HCT116 (cell line): ENCODE measurements around the gene TIMM50.

ENCODE experiments used
- CEBPB ChIP-seq: IDR thresholded peaks from 2 replicates; pipeline ENCODE4 v1.6.1; 2012; ENCODE audit warnings: low read depth
- CTCF ChIP-seq, 3 experiments: fragments of 200-600 bp in 1 of 3; sonication (generic) in 1 of 3; IDR thresholded peaks in 2 of 3; conservative IDR thresholded peaks in 1 of 3; 2 replicates each; pipeline ENCODE4 v1.5.1; 2012 to 2017; ENCODE audit warnings: low read depth in 2 of 3, low read length in 2 of 3, antibody characterized with exemption in 1 of 3, borderline replicate concordance in 1 of 3, control low read depth in 1 of 3, mild to moderate bottlenecking in 1 of 3, mixed read lengths in 1 of 3, mixed run types in 1 of 3, moderate library complexity in 1 of 3; ENCODE audit not compliant: insufficient read depth in 1 of 3
- EZH2phosphoT487 ChIP-seq: fragments of 200-600 bp; IDR thresholded peaks from 2 replicates; pipeline ENCODE4 v1.6.1; 2018; ENCODE audit warnings: antibody characterized with exemption, borderline replicate concordance
- FOSL1 ChIP-seq: IDR thresholded peaks from 2 replicates; pipeline ENCODE4 v1.6.1; 2012; ENCODE audit warnings: low read depth
- POLR2A ChIP-seq: IDR thresholded peaks from 2 replicates; pipeline ENCODE4 v1.7.0; 2011; ENCODE audit warnings: borderline replicate concordance; ENCODE audit not compliant: insufficient read depth, insufficient read length; ENCODE audit errors: extremely low read depth
- POLR2AphosphoS5 ChIP-seq: IDR thresholded peaks from 2 replicates; pipeline ENCODE4 v1.6.1; 2011; ENCODE audit warnings: mild to moderate bottlenecking, low read depth, low read length, moderate library complexity
- YY1 ChIP-seq: IDR thresholded peaks from 2 replicates; pipeline ENCODE4 v1.6.1; 2011; ENCODE audit warnings: low read length, low read depth, moderate library complexity, mild to moderate bottlenecking; ENCODE audit not compliant: insufficient replicate concordance; ENCODE audit errors: extremely low read depth
- TF ChIP-seq, protein P1 (sequence below): IDR thresholded peaks from 2 replicates; pipeline ENCODE4 v1.6.1; 2012; ENCODE audit warnings: low read depth
- TF ChIP-seq, protein P2 (sequence below): IDR thresholded peaks from 2 replicates; pipeline ENCODE4 v1.6.1; 2012
- TF ChIP-seq, protein P3 (sequence below): IDR thresholded peaks from 2 replicates; pipeline ENCODE4 v1.6.1; 2011; ENCODE audit warnings: mild to moderate bottlenecking, low read length, moderate library complexity; ENCODE audit not compliant: insufficient replicate concordance; ENCODE audit errors: extremely low read depth

DNA sequence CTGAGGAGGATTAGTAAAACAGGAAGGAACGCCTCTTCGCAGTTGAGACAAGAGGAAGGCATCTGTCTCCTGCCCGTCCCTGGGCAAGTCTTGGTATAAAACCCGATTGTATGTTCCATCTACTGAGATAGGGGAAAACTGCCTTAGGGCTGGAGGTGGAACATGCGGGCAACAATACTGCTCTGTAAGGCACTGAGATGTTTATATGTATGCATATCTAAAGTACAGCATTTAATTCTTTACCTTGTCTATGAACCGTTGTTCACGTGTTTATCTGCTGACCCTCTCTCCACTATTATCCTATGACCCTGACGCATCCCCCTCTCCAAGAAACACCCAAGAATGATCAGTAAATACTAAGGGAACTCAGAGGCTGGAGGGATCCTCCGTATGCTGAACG is 722 bp upstream of the TIMM50 start:
- TF ChIP-seq, protein P1, sequence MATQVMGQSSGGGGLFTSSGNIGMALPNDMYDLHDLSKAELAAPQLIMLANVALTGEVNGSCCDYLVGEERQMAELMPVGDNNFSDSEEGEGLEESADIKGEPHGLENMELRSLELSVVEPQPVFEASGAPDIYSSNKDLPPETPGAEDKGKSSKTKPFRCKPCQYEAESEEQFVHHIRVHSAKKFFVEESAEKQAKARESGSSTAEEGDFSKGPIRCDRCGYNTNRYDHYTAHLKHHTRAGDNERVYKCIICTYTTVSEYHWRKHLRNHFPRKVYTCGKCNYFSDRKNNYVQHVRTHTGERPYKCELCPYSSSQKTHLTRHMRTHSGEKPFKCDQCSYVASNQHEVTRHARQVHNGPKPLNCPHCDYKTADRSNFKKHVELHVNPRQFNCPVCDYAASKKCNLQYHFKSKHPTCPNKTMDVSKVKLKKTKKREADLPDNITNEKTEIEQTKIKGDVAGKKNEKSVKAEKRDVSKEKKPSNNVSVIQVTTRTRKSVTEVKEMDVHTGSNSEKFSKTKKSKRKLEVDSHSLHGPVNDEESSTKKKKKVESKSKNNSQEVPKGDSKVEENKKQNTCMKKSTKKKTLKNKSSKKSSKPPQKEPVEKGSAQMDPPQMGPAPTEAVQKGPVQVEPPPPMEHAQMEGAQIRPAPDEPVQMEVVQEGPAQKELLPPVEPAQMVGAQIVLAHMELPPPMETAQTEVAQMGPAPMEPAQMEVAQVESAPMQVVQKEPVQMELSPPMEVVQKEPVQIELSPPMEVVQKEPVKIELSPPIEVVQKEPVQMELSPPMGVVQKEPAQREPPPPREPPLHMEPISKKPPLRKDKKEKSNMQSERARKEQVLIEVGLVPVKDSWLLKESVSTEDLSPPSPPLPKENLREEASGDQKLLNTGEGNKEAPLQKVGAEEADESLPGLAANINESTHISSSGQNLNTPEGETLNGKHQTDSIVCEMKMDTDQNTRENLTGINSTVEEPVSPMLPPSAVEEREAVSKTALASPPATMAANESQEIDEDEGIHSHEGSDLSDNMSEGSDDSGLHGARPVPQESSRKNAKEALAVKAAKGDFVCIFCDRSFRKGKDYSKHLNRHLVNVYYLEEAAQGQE, result no peak
- TF ChIP-seq POLR2A, result no peak
- TF ChIP-seq CTCF (IDR thresholded peaks at IDR 0.05 in 2 of 3, conservative IDR thresholded peaks at IDR 0.05 in 1 of 3; ENCODE audit: borderline replicate concordance in 1 of 3, insufficient read depth in 1 of 3, low read depth in 2 of 3, low read length in 2 of 3), result no peak
- no peak for TF ChIP-seq CEBPB
- no peak for TF ChIP-seq FOSL1
- no peak for TF ChIP-seq EZH2phosphoT487
- TF ChIP-seq POLR2AphosphoS5, result no peak
- no peak for TF ChIP-seq YY1
- TF ChIP-seq, protein P2, sequence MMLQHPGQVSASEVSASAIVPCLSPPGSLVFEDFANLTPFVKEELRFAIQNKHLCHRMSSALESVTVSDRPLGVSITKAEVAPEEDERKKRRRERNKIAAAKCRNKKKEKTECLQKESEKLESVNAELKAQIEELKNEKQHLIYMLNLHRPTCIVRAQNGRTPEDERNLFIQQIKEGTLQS, result no peak
- TF ChIP-seq, protein P3, sequence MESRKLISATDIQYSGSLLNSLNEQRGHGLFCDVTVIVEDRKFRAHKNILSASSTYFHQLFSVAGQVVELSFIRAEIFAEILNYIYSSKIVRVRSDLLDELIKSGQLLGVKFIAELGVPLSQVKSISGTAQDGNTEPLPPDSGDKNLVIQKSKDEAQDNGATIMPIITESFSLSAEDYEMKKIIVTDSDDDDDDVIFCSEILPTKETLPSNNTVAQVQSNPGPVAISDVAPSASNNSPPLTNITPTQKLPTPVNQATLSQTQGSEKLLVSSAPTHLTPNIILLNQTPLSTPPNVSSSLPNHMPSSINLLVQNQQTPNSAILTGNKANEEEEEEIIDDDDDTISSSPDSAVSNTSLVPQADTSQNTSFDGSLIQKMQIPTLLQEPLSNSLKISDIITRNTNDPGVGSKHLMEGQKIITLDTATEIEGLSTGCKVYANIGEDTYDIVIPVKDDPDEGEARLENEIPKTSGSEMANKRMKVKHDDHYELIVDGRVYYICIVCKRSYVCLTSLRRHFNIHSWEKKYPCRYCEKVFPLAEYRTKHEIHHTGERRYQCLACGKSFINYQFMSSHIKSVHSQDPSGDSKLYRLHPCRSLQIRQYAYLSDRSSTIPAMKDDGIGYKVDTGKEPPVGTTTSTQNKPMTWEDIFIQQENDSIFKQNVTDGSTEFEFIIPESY, result no peak
